Measurements from ENCODE around the gene SYT12.

The SYT12 gene

DNA sequence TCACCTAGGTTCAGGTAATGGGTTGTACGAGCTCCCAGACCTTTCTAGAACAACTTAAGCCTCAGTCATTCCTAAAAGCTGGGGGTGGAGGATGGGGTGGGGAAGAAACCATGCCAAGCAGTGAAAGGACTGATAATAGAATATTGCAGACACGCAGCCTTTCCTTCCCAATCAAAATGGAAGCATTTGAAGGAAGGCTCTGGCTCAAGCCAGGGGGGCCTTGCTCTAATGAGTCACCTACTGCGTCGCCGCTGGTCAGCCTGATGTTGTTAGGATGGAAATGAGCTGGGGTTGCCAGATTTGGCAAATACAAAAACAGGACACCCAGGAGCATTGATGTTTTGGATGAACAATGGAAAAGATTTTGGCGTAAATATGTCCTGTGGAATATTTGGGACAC lies 6.2 kb downstream of the SYT12 start:
- no peak for DNase-seq

GRCh38 chr11:67030976-67031375 lies 8.0 kb downstream of the SYT12 start:
- DNase-seq = no peak

- DNase-seq = peak; percentile 74
Measured at GRCh38 chr11:67031791-67032561, 9.0 kb downstream of the SYT12 start.

- DNase-seq = peak; percentile 93
Measured at GRCh38 chr11:67032830-67033551, 10.1 kb downstream of the SYT12 start.

- peak; percentile 96 for DNase-seq
Measured at GRCh38 chr11:67033661-67034166, 10.8 kb downstream of the SYT12 start.

GRCh38 chr11:67034350-67034749 lies 11.4 kb downstream of the SYT12 start:
- no peak for DNase-seq

DNA sequence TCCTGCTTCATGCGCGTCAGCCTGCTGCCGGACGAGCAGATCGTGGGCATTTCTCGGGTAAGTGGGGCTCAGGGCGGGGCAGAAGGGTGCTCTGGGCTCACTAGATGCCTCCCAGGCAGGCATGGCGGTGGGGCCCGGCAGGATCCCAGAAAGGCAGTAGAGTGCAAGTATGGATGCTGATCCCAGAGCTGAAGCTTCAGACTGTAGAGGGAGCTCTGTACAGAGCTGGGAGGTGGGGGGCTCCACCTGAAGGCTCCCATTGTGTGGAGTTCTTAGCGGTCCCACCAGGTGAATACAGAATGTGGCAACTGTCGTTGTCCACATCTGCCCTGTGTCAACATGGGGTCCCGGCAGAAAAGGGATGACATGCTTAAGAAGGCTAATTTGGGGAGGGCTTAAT lies 17.2 kb downstream of the SYT12 start:
- DNase-seq = no peak

DNA sequence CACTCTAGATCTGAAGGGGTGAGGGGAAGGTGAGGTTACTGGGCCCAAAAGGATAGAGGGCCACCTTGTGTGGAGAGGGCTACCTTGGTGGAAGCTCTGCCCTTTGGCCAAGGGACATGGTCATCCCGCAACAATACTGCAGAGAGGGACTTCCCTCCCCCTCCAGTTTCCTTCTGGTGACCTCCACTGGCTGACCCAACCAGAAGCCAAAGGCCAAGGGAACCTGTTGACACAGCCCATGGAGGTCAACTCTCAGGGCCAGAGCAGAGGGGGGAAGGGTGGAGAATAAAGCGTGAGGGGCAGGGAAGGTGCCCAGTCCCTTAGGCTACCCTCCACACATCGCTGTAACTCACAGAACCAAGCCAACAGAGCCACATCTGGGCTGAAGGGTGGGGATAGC lies 18.7 kb downstream of the SYT12 start:
- DNase-seq = no peak

DNA sequence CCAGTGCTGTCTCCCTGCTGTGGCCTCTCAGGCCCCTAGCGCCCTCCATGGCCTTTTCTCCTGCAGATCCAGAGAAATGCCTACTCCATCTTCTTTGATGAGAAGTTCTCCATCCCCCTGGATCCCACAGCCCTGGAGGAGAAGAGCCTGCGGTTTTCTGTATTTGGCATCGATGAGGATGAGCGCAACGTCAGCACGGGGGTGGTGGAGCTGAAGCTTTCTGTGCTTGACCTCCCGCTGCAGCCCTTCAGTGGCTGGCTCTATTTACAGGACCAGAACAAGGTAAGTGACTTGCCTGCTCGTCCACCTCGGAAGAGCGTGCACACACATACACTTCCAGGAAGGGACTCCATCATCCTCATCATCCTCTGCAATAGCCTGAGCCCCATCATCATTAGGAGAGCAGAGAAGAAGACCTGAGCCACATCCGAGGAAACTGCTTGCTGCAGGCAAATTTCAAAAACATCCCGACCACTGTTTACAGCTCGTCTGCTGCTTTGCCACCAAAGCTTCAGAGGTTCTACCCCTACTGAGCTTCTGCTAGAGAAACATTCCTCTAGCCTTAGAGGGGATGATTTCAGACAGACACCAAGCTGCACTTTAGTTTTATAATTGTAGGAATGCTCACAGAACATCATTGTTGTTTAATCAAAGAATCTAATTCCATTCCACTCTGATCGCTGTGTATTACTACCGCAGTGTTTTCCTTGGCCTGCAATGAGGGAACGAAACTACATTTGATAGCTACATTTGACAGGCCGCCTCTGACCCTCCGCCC lies 20.8 kb downstream of the SYT12 start:
- peak; percentile 32 for DNase-seq

GRCh38 chr11:67044496-67044895 lies 21.6 kb downstream of the SYT12 start:
- no peak for DNase-seq

- peak; percentile 80 for DNase-seq
Measured at GRCh38 chr11:67045314-67045713, 22.4 kb downstream of the SYT12 start.

DNA sequence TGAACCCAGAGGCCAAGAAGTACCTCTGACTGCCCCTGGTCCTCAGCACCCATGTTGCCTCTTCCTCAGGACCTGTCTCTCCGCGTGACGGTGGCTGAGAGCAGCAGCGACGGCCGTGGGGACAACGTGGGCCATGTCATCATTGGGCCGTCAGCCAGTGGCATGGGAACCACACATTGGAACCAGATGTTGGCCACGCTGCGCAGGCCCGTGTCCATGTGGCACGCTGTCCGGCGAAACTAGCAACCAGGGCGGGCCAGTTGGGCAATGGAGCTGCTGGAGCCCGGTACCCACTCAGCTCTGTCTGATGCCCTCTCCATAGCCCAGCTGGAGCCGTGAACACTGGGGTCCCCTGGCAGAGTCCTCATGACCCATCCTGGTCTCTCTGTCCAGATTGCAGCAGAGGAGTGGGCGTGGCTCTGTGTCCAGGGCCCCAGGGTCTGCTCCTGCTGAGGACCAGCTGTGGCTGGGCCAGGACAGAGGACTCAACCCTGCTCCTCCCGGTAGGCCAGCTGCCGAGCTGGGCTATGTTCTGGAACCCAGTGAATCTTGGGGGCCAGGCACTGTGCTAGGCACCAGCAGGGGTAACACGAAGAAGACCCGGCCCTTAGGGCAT lies 25.7 kb downstream of the SYT12 start:
- DNase-seq = no peak

DNA sequence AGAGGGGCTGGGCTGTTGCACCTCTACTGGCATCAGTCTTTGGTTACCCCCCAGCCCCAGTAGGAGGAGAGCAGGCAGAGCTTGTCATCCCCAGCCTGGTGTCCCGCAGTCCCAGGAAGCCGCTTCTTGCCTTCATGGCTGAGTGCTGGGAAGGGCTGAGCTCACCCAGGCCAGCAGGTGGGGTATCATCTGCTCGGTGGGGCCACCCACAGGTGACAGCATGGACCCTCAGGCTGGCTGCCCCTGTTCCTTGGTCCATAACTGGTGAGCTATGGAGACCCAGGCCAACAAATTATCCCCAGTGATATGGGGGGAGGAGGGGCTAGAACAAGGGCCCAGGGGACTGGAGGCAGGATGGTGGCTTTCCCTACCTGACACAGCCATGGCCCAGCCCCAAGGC lies 27.2 kb downstream of the SYT12 start:
- no peak for DNase-seq

DNA sequence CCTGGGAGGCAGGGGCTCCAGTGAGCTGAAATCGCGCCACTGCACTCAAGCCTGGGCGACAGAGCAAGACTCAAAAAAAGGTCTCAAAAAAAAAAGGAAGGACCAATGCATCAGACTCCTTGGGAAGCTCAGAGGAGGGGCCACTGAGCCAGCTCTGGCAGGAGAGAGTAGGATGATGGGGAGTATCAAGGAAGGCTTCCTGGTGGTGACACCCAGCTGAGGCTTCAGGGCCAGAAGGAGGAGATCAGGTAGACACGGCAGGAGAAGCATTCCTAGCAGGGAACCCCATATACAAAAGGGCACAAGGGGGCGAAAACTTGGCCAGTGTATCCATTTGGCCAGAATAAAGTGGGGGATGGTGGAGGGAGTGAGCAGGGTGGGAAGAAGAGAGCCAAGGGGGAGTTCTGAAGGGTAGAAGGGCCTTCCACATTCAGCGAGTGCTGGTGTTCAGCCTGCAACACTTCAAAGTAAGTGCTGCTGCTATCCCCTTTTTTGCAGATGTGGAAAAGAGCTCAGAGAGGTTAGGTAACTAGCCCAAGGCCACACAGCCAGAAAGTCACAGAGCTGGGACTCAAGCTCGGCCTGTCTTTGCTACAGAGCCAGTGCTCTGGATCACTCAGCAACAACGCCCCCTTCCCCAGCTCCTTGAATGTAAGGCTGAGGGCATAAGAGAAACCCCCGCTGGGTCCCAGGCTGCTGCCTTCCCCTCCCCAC lies 28.4 kb downstream of the SYT12 start:
- no peak for DNase-seq

DNA sequence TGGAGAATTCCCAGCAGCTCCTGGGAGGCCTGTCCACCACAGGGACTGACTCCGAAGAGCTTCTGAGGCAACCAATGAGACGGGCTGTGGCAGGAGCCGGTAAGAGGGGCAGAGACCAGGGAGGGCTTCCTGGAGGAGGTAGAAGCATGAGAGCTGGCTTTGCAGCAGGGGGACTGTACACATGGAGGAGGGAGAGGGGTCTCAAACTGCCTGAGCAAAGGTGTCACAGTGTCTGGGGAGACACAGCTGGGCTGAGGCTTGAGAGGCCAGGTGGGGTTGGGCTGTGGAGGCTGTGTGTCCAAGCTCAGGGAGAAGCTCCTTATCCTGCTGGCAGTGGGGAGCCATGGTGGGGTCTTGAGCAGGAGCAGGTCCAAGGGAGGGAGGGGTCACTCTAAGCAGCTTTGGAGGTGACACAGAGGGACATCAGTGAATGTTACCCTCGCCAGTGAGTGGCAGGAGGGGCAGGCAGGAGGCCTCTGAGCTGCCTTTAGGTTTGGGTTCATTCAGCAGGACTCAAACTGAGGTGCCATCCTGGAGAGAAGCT lies 29.1 kb downstream of the SYT12 start:
- DNase-seq = no peak

DNA sequence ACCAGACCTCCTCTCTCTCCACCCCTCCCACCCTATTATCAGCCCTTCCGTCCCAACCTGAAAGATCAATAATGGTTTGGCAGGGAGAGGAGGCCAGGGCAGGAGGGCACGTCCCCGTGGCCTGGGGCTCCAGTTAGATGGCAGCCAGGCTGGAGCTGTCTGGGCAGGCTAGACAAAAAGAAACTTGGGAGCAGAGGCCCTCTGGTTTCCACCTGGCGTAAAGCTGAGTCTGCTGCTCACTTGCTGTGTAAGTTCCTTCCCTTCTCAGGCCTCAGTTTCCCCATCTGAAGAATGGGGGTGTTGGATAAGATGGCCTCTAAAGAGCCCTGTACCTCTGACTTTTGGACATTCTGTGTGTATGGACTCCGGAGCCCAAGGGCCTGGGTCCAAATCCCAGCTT lies 30.0 kb downstream of the SYT12 start:
- no peak for DNase-seq

- DNase-seq = peak; percentile 44
Measured at GRCh38 chr11:67053896-67054329, 31.0 kb downstream of the SYT12 start.

GRCh38 chr11:67054346-67054835 lies 31.5 kb downstream of the SYT12 start:
- DNase-seq = peak; percentile 74

DNA sequence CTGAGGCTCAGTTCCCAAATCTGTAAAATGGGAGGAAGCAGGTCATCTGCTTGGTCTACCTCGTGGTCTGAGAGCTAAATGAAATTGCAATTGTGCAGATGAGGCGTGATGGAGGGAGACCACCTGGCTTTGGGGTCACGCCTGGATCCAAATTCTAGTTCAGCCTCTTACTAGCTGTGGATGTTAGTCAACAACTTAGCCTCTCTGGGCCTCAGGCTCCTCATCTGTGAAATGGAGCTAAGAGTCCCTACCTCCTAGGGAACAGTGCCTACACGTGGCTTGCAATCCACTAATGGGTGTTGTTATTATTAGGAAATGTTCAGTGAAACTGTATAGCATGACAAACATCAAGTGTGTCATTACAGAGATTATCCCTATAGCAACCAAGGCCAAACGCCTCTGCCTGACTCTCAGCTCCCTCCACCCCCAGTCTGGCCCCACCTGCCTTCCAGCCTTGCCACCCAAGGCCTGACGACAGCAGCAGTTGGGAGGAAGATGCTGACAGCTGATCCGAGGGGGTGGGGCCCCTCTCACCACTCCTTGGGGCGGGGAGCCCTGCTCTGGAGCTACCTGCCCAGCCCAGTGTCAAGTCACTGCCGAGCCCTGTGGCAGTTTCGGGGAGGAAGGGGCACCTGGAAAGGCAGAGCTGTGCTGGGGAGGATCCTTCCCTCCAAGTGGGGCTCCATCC lies 32.0 kb downstream of the SYT12 start:
- peak; percentile 76 for DNase-seq

GRCh38 chr11:67055812-67056211 lies 32.9 kb downstream of the SYT12 start:
- no peak for DNase-seq
